ENCODE measurements around the gene MRPL30. TPM values are rescaled to one million over a fixed set of nuclear protein-coding genes. Genes with fewer than 3 reads are reported as not detected.

MRPL30 gene
- total RNA-seq, 4 donors from 2014 or later = 12.5 to 23.0 (median 17.6) TPM

DNA sequence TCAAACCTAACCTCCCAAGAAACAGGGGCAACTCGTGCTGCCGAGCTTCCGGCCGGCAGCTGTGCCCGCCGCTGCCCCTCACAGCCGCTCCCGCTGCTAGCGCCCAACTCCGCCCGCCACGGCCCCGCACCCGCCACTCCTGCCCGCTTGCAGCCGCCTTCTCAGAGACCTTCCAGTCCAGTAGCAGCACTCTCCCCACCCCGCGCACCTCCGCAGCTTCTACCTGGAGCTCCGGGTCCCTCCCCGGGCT, 40.2 kb upstream of the MRPL30 start:
- H3K9me3 ChIP-seq = no peaks in the 10 kb centered on the region
- 1% methylated on average over 16 of the region's 21 CpGs; no CpG with 5 or more reads in 1 of the 2 donors for WGBS, 2 donors (ENCODE audit: low coverage in 1 of 2)
- intact Hi-C loops (cut with DNase I; ENCODE audit: low total_unique reads) = no loop called here
- peak overlapping the region; percentile 90 to 97 (median 96) for H3K27ac ChIP-seq
- in situ Hi-C loops (cut with MboI; ENCODE audit: low pct_ligation_motif_present in 1 of 4, low pct_unique_long_range_greater_than_20kb in 1 of 4, low sequenced_read_pairs in 3 of 4) = no loop called here
- H3K36me3 ChIP-seq = no peaks in the 10 kb centered on the region
- peaks cover 6 to 19% (median 12%) of the 10 kb centered on the region in 4 donors for H3K4me1 ChIP-seq
- no peak for TF ChIP-seq POLR2A (IDR thresholded peaks at IDR 0.05)
- DNase-seq = no peak
- no peaks in the 10 kb centered on the region for H3K27me3 ChIP-seq
- peak overlapping the region; percentile 60 to 96 (median 82) for H3K4me3 ChIP-seq

DNA sequence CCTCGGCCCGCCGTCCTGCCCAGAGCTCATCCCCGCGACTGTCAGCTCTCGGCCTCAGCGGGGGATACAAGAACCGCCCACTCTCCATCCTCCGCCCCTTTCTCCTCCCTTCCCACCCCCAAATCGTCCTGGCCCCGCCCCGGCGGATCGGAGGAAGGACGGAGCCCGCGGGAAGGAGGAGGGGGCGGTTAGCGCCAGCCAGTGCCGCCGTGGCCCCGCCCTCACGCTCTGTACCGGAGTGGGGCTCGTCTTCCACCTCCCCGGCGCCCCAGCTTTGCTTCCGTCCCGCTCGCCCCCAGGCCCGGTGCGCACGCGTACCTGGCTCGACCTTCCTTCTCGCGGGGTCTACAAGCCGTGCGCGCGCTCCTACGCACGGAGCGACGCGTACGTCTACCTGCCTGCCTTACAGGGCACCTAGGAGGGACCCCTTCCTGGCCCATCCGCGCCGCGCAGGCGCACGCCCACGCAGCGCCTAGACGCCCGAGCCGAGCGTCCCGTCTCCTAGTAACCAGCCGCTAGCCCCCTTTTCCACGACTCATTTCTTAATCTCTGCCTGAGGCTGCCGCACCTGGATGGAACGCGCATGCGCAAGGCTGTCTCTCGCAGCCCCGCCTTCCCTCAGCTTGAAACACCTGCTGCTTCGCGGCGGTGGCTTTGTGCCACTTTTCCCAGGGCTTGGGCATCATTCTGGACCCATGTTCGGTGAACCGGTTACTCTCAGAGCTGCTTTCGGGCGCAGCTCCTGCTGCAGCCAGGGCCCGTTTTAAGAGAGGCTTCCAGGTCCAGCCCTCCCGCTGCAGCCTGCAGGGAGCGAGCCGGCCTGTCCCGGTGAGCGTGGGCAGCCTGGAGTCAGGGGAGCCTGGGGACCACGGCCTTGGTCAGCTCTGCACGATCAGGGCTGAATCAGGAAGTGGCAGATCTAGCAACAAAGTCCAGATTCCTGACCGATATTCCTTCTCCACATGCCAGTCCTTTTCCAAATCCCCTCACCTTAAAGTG, 39.6 kb upstream of the MRPL30 start, which contains the start of gene C2orf15:
Gene C2orf15, plus strand, starts transcription at position 598 of the 999 bp plus-strand sequence. CDS start 8,852 bp downstream, outside the sequence.
- no peaks in the 10 kb centered on the region for H3K36me3 ChIP-seq
- peaks cover 6 to 19% (median 12%) of the 10 kb centered on the region in 4 donors for H3K4me1 ChIP-seq
- in situ Hi-C loops (cut with MboI; ENCODE audit: low pct_ligation_motif_present in 1 of 4, low pct_unique_long_range_greater_than_20kb in 1 of 4, low sequenced_read_pairs in 3 of 4) = no loop called here
- 0% methylated on average over 5 to 65 of the region's 84 CpGs for WGBS, 2 donors (ENCODE audit: low coverage in 1 of 2)
- H3K4me3 ChIP-seq = peak within 1 kb of the TSS; percentile 60 to 96 (median 82)
- TF ChIP-seq POLR2A (IDR thresholded peaks at IDR 0.05) (peak; percentile 90), POLR2AphosphoS5 (IDR thresholded peaks at IDR 0.05) (peak; percentile 88 to 96 (median 92)), EP300 (IDR thresholded peaks at IDR 0.05; ENCODE audit: low read depth) (no peak)
- TF ChIP-seq, protein P1, sequence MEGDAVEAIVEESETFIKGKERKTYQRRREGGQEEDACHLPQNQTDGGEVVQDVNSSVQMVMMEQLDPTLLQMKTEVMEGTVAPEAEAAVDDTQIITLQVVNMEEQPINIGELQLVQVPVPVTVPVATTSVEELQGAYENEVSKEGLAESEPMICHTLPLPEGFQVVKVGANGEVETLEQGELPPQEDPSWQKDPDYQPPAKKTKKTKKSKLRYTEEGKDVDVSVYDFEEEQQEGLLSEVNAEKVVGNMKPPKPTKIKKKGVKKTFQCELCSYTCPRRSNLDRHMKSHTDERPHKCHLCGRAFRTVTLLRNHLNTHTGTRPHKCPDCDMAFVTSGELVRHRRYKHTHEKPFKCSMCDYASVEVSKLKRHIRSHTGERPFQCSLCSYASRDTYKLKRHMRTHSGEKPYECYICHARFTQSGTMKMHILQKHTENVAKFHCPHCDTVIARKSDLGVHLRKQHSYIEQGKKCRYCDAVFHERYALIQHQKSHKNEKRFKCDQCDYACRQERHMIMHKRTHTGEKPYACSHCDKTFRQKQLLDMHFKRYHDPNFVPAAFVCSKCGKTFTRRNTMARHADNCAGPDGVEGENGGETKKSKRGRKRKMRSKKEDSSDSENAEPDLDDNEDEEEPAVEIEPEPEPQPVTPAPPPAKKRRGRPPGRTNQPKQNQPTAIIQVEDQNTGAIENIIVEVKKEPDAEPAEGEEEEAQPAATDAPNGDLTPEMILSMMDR (IDR thresholded peaks at IDR 0.05) = no peak
- no peaks in the 10 kb centered on the region for H3K27me3 ChIP-seq
- H3K27ac ChIP-seq = peak within 1 kb of the TSS; percentile 90 to 97 (median 96)
- intact Hi-C loops (cut with DNase I; ENCODE audit: low total_unique reads) = no loop called here
- DNase-seq = peak; percentile 98
- H3K9me3 ChIP-seq = no peaks in the 10 kb centered on the region

DNA sequence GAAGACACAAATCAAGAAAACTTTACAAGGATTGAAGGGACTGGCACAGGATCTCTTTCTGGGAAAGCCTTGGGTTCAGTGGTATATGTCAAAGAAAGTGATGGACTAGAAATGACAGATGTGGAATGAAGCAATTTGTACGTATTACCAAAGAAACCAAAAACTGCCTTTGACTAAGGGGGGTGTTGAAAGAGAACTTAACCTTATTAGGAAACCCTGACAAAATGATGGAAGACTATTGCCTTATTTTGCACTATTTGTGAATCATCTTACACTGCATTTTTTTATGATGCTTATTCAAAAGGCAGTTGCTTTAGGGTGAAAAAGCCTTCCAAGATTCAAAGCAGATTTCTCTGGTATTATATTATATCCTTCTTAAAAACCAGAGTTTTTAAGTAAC, 30.3 kb upstream of the MRPL30 start:
- 87 to 100% methylated on average over 1 of the region's 1 CpG for WGBS, 2 donors (ENCODE audit: low coverage in 1 of 2)
- no peak for TF ChIP-seq POLR2AphosphoS5 (IDR thresholded peaks at IDR 0.05)
- in situ Hi-C loops (cut with MboI; ENCODE audit: low pct_ligation_motif_present in 1 of 4, low pct_unique_long_range_greater_than_20kb in 1 of 4, low sequenced_read_pairs in 3 of 4) = no loop called here

DNA sequence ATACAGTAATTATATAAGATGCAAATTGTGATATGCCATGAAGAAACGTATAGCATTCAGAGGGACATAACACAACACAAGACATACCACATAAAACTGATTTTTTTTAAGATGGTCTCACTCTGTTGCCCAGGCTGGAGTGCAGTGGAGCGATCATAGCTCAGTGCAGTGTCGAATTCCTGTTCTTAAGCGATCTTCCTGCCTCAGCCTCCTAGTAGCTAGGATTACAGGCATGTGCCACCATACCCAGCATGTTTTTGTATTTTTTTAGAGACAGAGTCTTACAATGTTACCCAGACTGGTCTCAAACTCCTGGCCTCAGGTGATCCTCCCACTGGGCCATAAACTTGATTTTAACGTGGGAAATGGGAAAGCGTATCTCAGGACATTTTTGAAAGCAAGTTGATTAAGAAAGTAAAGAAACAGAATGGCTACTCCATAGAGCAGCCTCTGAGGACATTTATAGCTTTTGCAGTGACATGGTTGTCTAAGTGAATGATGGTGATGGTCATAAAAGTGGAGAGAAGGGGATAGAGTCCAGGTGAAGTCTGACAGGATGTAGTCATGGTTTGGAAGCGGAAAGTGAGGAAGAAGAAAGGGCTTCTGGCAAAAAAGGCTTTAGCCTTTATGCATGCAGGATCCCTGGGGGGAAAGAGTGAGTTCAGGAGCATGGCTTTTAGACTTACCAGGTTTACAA, 28.6 kb upstream of the MRPL30 start:
- DNase-seq = no peak
- no peaks in the 10 kb centered on the region for H3K27me3 ChIP-seq
- no peaks in the 10 kb centered on the region for H3K36me3 ChIP-seq
- H3K4me3 ChIP-seq = no peak overlapping the region
- H3K9me3 ChIP-seq = no peaks in the 10 kb centered on the region
- in situ Hi-C loops (cut with MboI; ENCODE audit: low pct_ligation_motif_present in 1 of 4, low pct_unique_long_range_greater_than_20kb in 1 of 4, low sequenced_read_pairs in 3 of 4) = no loop called here
- peaks cover 8 to 17% (median 12%) of the 10 kb centered on the region in 4 donors for H3K4me1 ChIP-seq
- no peak overlapping the region for H3K27ac ChIP-seq
- no peak for TF ChIP-seq POLR2AphosphoS5 (IDR thresholded peaks at IDR 0.05)
- no peak for TF ChIP-seq POLR2A (IDR thresholded peaks at IDR 0.05)
- TF ChIP-seq, protein P1 (IDR thresholded peaks at IDR 0.05) = no peak
- TF ChIP-seq EP300 (IDR thresholded peaks at IDR 0.05; ENCODE audit: low read depth) = no peak
- WGBS, 2 donors (ENCODE audit: low coverage in 1 of 2) = 79% methylated on average over 7 of the region's 7 CpGs
- intact Hi-C loops (cut with DNase I; ENCODE audit: low total_unique reads) = no loop called here

More for the DNA sequence above, 30.3 kb upstream of the MRPL30 start:
- Histone ChIP-seq H3K36me3 (no peaks in the 10 kb centered on the region), H3K9me3 (no peaks in the 10 kb centered on the region), H3K27me3 (no peaks in the 10 kb centered on the region), H3K4me1 (peaks cover 3 to 10% (median 7%) of the 10 kb centered on the region in 4 donors), H3K27ac (no peak overlapping the region), H3K4me3 (no peak overlapping the region)
- no peak for DNase-seq
- intact Hi-C loops (cut with DNase I; ENCODE audit: low total_unique reads) = no loop called here
